ENCODE measurements around the gene UMODL1.

UMODL1 gene

DNA sequence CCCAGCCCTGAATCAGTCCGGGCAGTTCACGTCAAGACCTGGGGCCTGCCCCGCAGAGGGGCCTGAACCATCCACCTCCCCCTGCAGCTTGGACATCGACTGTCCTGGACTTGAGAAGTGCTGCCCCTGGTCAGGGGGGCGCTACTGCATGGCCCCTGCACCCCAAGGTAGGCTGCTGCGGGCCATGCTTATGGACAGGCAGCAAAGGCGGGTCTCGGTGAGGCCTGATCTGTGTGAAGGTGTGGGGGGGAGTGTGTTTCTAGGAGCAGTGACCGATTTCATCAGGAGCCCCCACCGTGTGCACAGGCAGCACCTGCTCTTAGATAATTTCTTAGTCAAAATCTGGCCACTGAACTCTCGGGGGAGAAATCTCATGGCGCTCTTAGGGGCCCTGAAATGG is 13.0 kb downstream of the UMODL1 start:
- no peak overlapping the region for H3K4me3 ChIP-seq (ENCODE audit: low read depth in 1 of 2, low read length in 2 of 2)

DNA sequence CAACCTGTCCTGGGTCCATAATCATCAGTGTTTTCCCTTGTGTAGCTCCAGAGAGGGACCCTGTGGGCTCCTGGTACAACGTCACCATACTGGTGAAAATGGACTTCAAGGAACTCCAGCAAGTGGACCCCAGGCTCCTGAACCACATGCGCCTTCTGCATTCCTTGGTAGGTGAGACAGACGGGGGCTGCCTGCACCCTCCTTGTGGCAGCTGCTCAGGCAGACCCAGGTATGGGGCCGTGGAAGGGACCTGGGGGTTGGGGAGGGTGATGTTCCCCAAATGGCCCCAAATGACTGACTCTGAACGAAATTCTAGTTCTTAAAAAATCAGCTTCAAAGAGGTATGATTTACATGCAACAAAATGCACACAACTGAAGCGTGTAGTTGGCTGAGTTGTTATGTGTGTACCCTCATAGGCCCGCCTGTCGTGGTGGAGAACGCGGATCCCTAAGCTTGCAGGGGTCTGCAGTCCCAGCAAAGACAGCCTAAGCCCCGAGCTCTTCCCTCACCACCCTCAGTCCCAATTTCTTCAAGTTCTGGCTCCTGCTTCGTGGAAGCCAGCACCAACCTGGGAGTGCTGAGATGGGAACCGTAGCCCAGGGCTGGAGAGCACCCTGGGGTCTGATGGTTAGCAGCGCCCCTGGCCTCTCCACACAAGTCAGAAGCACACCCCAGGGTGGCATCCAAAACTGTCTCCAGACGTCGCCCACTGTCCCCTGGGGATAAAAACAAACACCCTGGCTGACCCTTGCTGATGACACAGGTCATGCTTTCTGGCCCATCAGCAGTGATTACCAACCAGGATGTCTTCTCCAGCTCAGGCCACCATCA is 14.3 kb downstream of the UMODL1 start:
- Histone ChIP-seq H3K9me3 (ENCODE audit: control insufficient read depth in 1 of 2, low read length in 2 of 2) (no peaks in the 10 kb centered on the region), H3K27ac (ENCODE audit: low read length) (no peak overlapping the region), H3K27me3 (ENCODE audit: low read depth, low read length) (no peaks in the 10 kb centered on the region), H3K4me3 (ENCODE audit: low read depth in 1 of 2, low read length in 2 of 2) (no peak overlapping the region), H3K36me3 (ENCODE audit: control insufficient read depth in 1 of 2, insufficient read depth in 2 of 2, low read length in 2 of 2) (no peaks in the 10 kb centered on the region), H3K4me1 (ENCODE audit: control insufficient read depth in 1 of 2, insufficient read depth in 2 of 2, low read length in 2 of 2) (no peaks in the 10 kb centered on the region)

More for the DNA sequence above, 13.0 kb downstream of the UMODL1 start:
- Histone ChIP-seq H3K9me3 (ENCODE audit: control insufficient read depth in 1 of 2, low read length in 2 of 2) (no peaks in the 10 kb centered on the region), H3K27me3 (ENCODE audit: low read depth, low read length) (no peaks in the 10 kb centered on the region), H3K4me1 (ENCODE audit: control insufficient read depth in 1 of 2, insufficient read depth in 2 of 2, low read length in 2 of 2) (no peaks in the 10 kb centered on the region), H3K27ac (ENCODE audit: low read length) (no peak overlapping the region), H3K36me3 (ENCODE audit: control insufficient read depth in 1 of 2, insufficient read depth in 2 of 2, low read length in 2 of 2) (no peaks in the 10 kb centered on the region)

DNA sequence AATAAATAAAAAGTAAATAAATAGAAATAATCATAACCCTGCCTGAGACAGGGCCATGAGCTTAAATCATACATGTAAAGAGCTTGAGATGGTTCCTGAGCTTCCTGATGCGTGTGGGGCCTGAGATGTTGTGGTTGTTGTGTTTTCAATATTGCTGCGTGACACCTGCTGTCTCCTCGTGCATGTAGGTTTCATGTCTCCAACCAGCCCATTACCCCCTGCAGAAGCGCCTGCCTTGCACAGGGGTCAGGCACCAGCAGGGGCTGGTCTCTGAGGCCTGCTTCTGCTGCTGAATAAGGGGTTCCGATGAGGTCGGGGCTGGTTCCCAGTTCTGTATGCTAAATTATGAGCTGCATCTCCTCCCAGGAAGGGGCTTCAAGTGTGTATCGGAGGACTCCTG is 15.9 kb downstream of the UMODL1 start:
- H3K9me3 ChIP-seq (ENCODE audit: control insufficient read depth in 1 of 2, low read length in 2 of 2) = no peaks in the 10 kb centered on the region
- H3K4me3 ChIP-seq (ENCODE audit: low read depth in 1 of 2, low read length in 2 of 2) = no peak overlapping the region
- H3K27me3 ChIP-seq (ENCODE audit: low read depth, low read length) = no peaks in the 10 kb centered on the region
- no peaks in the 10 kb centered on the region for H3K4me1 ChIP-seq (ENCODE audit: control insufficient read depth in 1 of 2, insufficient read depth in 2 of 2, low read length in 2 of 2)
- no peaks in the 10 kb centered on the region for H3K36me3 ChIP-seq (ENCODE audit: control insufficient read depth in 1 of 2, insufficient read depth in 2 of 2, low read length in 2 of 2)
- H3K27ac ChIP-seq (ENCODE audit: low read length) = no peak overlapping the region

DNA sequence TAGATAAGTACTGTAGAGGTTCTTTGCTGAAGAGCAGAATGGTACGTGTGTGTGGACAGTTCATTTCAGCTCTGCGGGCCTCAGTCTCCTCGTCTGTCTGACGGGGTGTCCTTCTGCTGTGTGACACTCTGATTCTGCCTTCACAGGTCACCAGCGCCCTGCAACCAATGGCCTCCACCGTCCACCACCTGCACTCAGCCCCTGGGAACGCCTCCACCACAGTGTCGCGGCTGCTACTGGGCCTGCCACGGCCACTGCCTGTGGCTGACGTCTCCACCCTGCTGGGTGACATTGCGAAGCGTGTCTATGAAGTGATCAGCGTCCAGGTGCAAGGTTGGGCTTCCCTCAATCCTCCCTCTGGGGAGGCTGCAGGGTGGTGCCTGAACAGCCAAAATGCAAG is 17.0 kb downstream of the UMODL1 start:
- Histone ChIP-seq H3K4me1 (ENCODE audit: control insufficient read depth in 1 of 2, insufficient read depth in 2 of 2, low read length in 2 of 2) (no peaks in the 10 kb centered on the region), H3K27me3 (ENCODE audit: low read depth, low read length) (no peaks in the 10 kb centered on the region), H3K27ac (ENCODE audit: low read length) (no peak overlapping the region), H3K36me3 (ENCODE audit: control insufficient read depth in 1 of 2, insufficient read depth in 2 of 2, low read length in 2 of 2) (no peaks in the 10 kb centered on the region), H3K9me3 (ENCODE audit: control insufficient read depth in 1 of 2, low read length in 2 of 2) (no peaks in the 10 kb centered on the region), H3K4me3 (ENCODE audit: low read depth in 1 of 2, low read length in 2 of 2) (no peak overlapping the region)

DNA sequence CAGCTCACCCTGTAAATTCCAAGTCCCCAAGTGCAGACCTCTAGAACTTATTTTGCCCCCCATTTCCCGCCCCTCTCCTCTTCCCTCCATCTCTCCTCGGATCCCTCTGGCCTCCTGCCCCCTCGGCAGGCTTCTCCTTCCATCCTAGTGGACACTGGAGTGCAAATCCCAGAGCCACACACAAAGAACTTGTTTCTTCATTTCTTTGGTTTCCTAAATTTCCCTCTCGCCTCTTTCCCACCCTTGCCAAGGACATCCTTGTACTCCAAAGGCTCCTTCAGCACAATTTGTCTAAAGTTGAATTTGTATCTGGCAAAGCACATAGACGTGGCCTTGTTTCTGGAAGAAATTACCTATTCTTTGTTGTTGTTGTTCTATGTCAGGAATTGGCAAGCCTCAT is 17.5 kb downstream of the UMODL1 start:
- Histone ChIP-seq H3K4me3 (ENCODE audit: low read depth in 1 of 2, low read length in 2 of 2) (no peak overlapping the region), H3K27ac (ENCODE audit: low read length) (no peak overlapping the region), H3K36me3 (ENCODE audit: control insufficient read depth in 1 of 2, insufficient read depth in 2 of 2, low read length in 2 of 2) (no peaks in the 10 kb centered on the region), H3K4me1 (ENCODE audit: control insufficient read depth in 1 of 2, insufficient read depth in 2 of 2, low read length in 2 of 2) (no peaks in the 10 kb centered on the region), H3K27me3 (ENCODE audit: low read depth, low read length) (no peaks in the 10 kb centered on the region), H3K9me3 (ENCODE audit: control insufficient read depth in 1 of 2, low read length in 2 of 2) (no peaks in the 10 kb centered on the region)

DNA sequence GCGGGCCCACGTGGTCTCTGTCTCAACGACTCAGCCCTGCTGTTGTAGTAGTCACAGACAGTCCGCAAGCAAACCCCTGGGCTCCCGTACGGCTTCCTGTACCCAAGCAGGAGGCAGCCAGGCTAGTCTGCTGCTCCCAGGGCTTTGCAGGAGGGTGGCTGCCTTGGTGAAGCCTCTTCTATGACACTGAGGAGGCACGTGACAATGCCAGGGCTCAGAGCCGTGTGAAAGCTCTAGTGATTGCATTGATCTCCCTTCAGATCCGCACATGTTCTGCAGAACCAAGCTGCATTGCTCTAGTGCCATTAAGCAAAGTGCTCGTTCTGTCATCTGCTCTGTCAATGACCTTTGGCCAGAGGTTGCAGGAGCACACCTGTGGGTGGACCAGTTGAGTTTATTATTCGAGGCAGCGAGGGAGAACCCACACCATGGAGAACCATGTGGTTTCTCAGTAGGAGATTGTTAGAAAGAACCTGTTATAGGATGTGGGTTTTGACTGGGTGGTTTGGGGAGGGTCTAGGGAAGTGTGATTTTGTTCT is 18.0 kb downstream of the UMODL1 start:
- H3K27ac ChIP-seq (ENCODE audit: low read length) = no peak overlapping the region
- no peaks in the 10 kb centered on the region for H3K9me3 ChIP-seq (ENCODE audit: control insufficient read depth in 1 of 2, low read length in 2 of 2)
- no peaks in the 10 kb centered on the region for H3K4me1 ChIP-seq (ENCODE audit: control insufficient read depth in 1 of 2, insufficient read depth in 2 of 2, low read length in 2 of 2)
- H3K27me3 ChIP-seq (ENCODE audit: low read depth, low read length) = no peaks in the 10 kb centered on the region
- no peak overlapping the region for H3K4me3 ChIP-seq (ENCODE audit: low read depth in 1 of 2, low read length in 2 of 2)
- no peaks in the 10 kb centered on the region for H3K36me3 ChIP-seq (ENCODE audit: control insufficient read depth in 1 of 2, insufficient read depth in 2 of 2, low read length in 2 of 2)

GRCh38 chr21:42089665-42090310 is 18.7 kb downstream of the UMODL1 start:
- Histone ChIP-seq H3K9me3 (ENCODE audit: control insufficient read depth in 1 of 2, low read length in 2 of 2) (no peaks in the 10 kb centered on the region), H3K4me1 (ENCODE audit: control insufficient read depth in 1 of 2, insufficient read depth in 2 of 2, low read length in 2 of 2) (no peaks in the 10 kb centered on the region), H3K4me3 (ENCODE audit: low read depth in 1 of 2, low read length in 2 of 2) (no peak overlapping the region), H3K27me3 (ENCODE audit: low read depth, low read length) (no peaks in the 10 kb centered on the region), H3K36me3 (ENCODE audit: control insufficient read depth in 1 of 2, insufficient read depth in 2 of 2, low read length in 2 of 2) (no peaks in the 10 kb centered on the region), H3K27ac (ENCODE audit: low read length) (no peak overlapping the region)

GRCh38 chr21:42091899-42092508 is 20.9 kb downstream of the UMODL1 start:
- Histone ChIP-seq H3K4me1 (ENCODE audit: control insufficient read depth in 1 of 2, insufficient read depth in 2 of 2, low read length in 2 of 2) (no peaks in the 10 kb centered on the region), H3K27me3 (ENCODE audit: low read depth, low read length) (no peaks in the 10 kb centered on the region), H3K27ac (ENCODE audit: low read length) (no peak overlapping the region)

GRCh38 chr21:42092771-42093170 is 21.7 kb downstream of the UMODL1 start:
- Histone ChIP-seq H3K9me3 (ENCODE audit: control insufficient read depth in 1 of 2, low read length in 2 of 2) (no peaks in the 10 kb centered on the region), H3K4me1 (ENCODE audit: control insufficient read depth in 1 of 2, insufficient read depth in 2 of 2, low read length in 2 of 2) (no peaks in the 10 kb centered on the region), H3K4me3 (ENCODE audit: low read depth in 1 of 2, low read length in 2 of 2) (no peak overlapping the region), H3K27me3 (ENCODE audit: low read depth, low read length) (no peaks in the 10 kb centered on the region), H3K36me3 (ENCODE audit: control insufficient read depth in 1 of 2, insufficient read depth in 2 of 2, low read length in 2 of 2) (no peaks in the 10 kb centered on the region), H3K27ac (ENCODE audit: low read length) (no peak overlapping the region)

More at GRCh38 chr21:42091899-42092508, 20.9 kb downstream of the UMODL1 start:
- H3K9me3 ChIP-seq (ENCODE audit: control insufficient read depth in 1 of 2, low read length in 2 of 2) = no peaks in the 10 kb centered on the region
- H3K4me3 ChIP-seq (ENCODE audit: low read depth in 1 of 2, low read length in 2 of 2) = no peak overlapping the region
- H3K36me3 ChIP-seq (ENCODE audit: control insufficient read depth in 1 of 2, insufficient read depth in 2 of 2, low read length in 2 of 2) = no peaks in the 10 kb centered on the region

DNA sequence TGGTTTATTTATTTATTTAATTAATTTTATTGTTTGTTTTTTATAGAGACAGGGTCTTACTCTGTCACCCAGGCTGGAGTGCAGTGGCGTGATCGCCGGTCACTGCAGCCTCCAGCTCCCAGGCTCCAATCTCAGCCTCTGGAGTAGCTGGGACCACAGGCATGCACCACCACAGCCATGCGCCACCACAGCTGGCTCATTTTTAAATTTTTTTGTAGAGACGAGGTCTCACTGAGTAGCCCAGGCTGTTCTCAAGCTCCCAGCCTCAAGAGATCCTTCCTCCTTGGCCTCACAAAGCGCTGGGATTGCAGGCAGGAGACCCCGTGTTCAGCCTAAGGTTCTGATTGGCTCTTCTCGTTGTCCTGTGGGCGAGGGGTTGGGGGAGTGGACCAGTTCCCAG is 22.1 kb downstream of the UMODL1 start:
- Histone ChIP-seq H3K4me3 (ENCODE audit: low read depth in 1 of 2, low read length in 2 of 2) (no peak overlapping the region), H3K9me3 (ENCODE audit: control insufficient read depth in 1 of 2, low read length in 2 of 2) (no peaks in the 10 kb centered on the region), H3K4me1 (ENCODE audit: control insufficient read depth in 1 of 2, insufficient read depth in 2 of 2, low read length in 2 of 2) (no peaks in the 10 kb centered on the region), H3K27ac (ENCODE audit: low read length) (no peak overlapping the region), H3K27me3 (ENCODE audit: low read depth, low read length) (no peaks in the 10 kb centered on the region), H3K36me3 (ENCODE audit: control insufficient read depth in 1 of 2, insufficient read depth in 2 of 2, low read length in 2 of 2) (no peaks in the 10 kb centered on the region)

DNA sequence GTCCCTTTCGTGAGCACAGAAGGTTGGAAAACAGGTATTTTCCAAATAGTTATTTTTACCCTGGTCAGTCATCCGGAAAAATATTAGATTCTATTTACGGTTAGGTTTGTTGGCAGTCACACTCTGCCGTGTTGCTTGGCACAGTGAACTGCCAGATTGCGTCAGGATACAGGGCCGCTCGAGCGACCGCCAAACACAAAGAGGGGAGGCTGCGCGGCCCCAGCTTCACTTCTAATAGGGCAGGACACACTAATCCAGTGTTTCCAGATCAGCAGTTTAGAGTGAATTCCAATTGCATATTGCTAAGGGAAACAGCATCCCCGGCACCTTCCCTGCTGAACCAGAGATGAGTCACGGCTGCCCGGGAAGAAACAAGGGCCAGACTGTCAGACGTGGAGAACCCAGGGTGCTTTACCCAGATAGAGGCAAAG is 22.9 kb downstream of the UMODL1 start:
- Histone ChIP-seq H3K4me1 (ENCODE audit: control insufficient read depth in 1 of 2, insufficient read depth in 2 of 2, low read length in 2 of 2) (no peaks in the 10 kb centered on the region), H3K4me3 (ENCODE audit: low read depth in 1 of 2, low read length in 2 of 2) (no peak overlapping the region), H3K9me3 (ENCODE audit: control insufficient read depth in 1 of 2, low read length in 2 of 2) (no peaks in the 10 kb centered on the region), H3K36me3 (ENCODE audit: control insufficient read depth in 1 of 2, insufficient read depth in 2 of 2, low read length in 2 of 2) (no peaks in the 10 kb centered on the region), H3K27ac (ENCODE audit: low read length) (no peak overlapping the region), H3K27me3 (ENCODE audit: low read depth, low read length) (no peaks in the 10 kb centered on the region)

Measured in muscle layer of duodenum (tissue), 2 donors.